ENCODE data around the gene MAL.

MAL gene

DNA sequence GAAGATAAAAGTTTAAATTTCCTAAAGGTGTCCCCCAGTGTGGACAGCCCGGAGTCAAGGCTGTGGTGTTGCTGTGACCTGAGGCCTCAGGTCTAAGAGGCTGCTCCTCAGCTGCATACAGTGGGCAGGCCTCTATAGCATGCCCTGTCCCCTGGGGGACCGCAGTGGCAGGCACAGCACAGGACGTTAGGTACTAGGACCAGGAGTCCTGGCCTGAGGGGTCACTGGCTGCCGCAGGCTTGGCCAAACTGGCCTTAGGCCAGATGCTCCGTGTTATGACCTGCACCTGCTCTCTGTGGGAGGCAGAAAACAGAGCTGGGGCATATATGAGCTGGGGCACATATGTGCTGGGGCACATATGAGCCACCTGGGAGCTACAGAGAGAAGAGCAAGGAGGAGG, 21.2 kb upstream of the MAL start:
- ChIA-PET CTCF (interaction anchor here (1.4 to 2.9 kb wide), 2 partner anchors 18 kb away, joined by 6 to 11 read pairs; no protein-coding TSS in a partner anchor), POLR2A (no interaction called here)
- TF ChIP-seq, protein P1, sequence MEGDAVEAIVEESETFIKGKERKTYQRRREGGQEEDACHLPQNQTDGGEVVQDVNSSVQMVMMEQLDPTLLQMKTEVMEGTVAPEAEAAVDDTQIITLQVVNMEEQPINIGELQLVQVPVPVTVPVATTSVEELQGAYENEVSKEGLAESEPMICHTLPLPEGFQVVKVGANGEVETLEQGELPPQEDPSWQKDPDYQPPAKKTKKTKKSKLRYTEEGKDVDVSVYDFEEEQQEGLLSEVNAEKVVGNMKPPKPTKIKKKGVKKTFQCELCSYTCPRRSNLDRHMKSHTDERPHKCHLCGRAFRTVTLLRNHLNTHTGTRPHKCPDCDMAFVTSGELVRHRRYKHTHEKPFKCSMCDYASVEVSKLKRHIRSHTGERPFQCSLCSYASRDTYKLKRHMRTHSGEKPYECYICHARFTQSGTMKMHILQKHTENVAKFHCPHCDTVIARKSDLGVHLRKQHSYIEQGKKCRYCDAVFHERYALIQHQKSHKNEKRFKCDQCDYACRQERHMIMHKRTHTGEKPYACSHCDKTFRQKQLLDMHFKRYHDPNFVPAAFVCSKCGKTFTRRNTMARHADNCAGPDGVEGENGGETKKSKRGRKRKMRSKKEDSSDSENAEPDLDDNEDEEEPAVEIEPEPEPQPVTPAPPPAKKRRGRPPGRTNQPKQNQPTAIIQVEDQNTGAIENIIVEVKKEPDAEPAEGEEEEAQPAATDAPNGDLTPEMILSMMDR (IDR thresholded peaks at IDR 0.05; ENCODE audit: control extremely low read depth, extremely low read depth, low read depth, missing control alignments) = no peak

GRCh38 chr2:95004711-95005110, 20.8 kb upstream of the MAL start:
- TF ChIP-seq, protein P1 (IDR thresholded peaks at IDR 0.05; ENCODE audit: control extremely low read depth, extremely low read depth, low read depth, missing control alignments) = no peak
- ChIA-PET CTCF (interaction anchor here (1.4 to 2.9 kb wide), 2 partner anchors 17 to 18 kb away, joined by 6 to 11 read pairs; no protein-coding TSS in a partner anchor), POLR2A (no interaction called here)
- DNase-seq (ENCODE audit: extremely low spot score) = no peak

More for the DNA sequence above, 21.2 kb upstream of the MAL start:
- DNase-seq (ENCODE audit: extremely low spot score) = no peak

- DNase-seq (ENCODE audit: extremely low spot score) = no peak
- CTCF ChIA-PET = interaction anchor here (1.2 kb wide), 1 partner anchor 19 kb away, joined by 3 read pairs; no protein-coding TSS in a partner anchor
- TF ChIP-seq, protein P1 (IDR thresholded peaks at IDR 0.05; ENCODE audit: control extremely low read depth, extremely low read depth, low read depth, missing control alignments) = no peak
- POLR2A ChIA-PET = no interaction called here
Measured at GRCh38 chr2:95005726-95006125, 19.8 kb upstream of the MAL start.

- TF ChIP-seq, protein P1 (IDR thresholded peaks at IDR 0.05; ENCODE audit: control extremely low read depth, extremely low read depth, low read depth, missing control alignments) = no peak
- CTCF ChIA-PET = interaction anchor here (1.2 kb wide), 1 partner anchor 20 kb away, joined by 3 read pairs; no protein-coding TSS in a partner anchor
- POLR2A ChIA-PET = no interaction called here
- no peak for DNase-seq (ENCODE audit: extremely low spot score)
Measured at GRCh38 chr2:95006588-95006987, 18.9 kb upstream of the MAL start.

DNA sequence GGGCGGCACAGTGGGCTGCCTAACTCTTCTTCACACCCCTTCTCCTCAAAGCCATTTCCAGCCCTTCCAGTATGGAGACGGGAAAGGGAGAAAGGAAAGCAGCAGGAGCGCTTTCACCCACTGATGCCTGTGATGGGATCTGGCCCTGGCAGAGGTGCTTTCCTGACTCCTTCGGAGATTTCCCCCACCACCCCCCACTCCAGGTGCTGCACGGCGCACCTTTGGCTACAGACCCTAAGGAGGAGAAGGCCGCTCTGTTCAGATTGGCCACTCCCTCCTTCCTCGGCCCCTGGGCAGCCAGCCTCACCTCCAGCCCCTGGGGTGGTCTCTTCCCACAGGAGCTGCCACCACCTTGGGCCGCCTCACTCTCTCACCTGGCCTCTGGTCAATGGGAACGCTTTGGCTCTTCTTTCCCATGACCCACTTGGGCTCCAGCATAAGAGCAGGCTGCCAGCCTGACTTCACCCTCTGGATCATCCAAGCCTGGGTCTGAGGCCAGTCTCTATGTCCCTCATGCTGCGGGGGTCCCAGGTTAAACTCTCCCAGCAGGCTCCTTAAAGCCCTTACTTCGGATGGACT, 18.4 kb upstream of the MAL start:
- TF ChIP-seq, protein P1 (IDR thresholded peaks at IDR 0.05; ENCODE audit: control extremely low read depth, extremely low read depth, low read depth, missing control alignments) = no peak
- CTCF ChIA-PET = no interaction called here
- no peak for DNase-seq (ENCODE audit: extremely low spot score)
- POLR2A ChIA-PET = no interaction called here

- ChIA-PET POLR2A (no interaction called here), CTCF (no interaction called here)
- no peak for DNase-seq (ENCODE audit: extremely low spot score)
- TF ChIP-seq, protein P1 (IDR thresholded peaks at IDR 0.05; ENCODE audit: control extremely low read depth, extremely low read depth, low read depth, missing control alignments) = no peak
Measured at GRCh38 chr2:95007822-95008221, 17.7 kb upstream of the MAL start.

Data from GM10248 (cell line).